OCI-LY1 (cell line): ENCODE measurements around the gene SLC9A9.

Experiments
- H2AFZ ChIP-seq: fragments of 200-600 bp; sonication (generic), shearing (Covaris generic); 2 replicates; pipeline ENCODE4 v1.6.0; 2014; ENCODE audit warnings: antibody characterized with exemption, mild to moderate bottlenecking, low read length
- H3F3A ChIP-seq: fragments of 200-600 bp; sonication (generic), shearing (Covaris generic); 2 replicates; pipeline ENCODE4 v1.6.0; 2014; ENCODE audit warnings: mild to moderate bottlenecking, antibody characterized with exemption, low read length, moderate library complexity; ENCODE audit not compliant: insufficient read depth
- H3K27ac ChIP-seq: fragments of 200-600 bp; sonication (generic); 2 replicates; pipeline ENCODE4 v1.5.1; 2014; ENCODE audit warnings: low read length, mixed run types, mild to moderate bottlenecking, low read depth; ENCODE audit not compliant: poor library complexity, severe bottlenecking
- H3K27me3 ChIP-seq: fragments of 200-600 bp; sonication (generic); 2 replicates; pipeline ENCODE4 v1.6.0; 2014; ENCODE audit warnings: antibody characterized with exemption, mild to moderate bottlenecking, low read length, moderate library complexity; ENCODE audit not compliant: insufficient read depth
- H3K36me3 ChIP-seq: fragments of 200-600 bp; sonication (generic); 2 replicates; pipeline ENCODE4 v1.6.1; 2014; ENCODE audit warnings: mild to moderate bottlenecking, antibody characterized with exemption, low read length, moderate library complexity, mixed read lengths; ENCODE audit not compliant: insufficient read depth
- H3K4me1 ChIP-seq: fragments of 200-600 bp; sonication (generic); 2 replicates; pipeline ENCODE4 v1.5.1; 2014; ENCODE audit warnings: mild to moderate bottlenecking, low read length, moderate library complexity; ENCODE audit not compliant: insufficient read depth, severe bottlenecking
- H3K4me2 ChIP-seq: fragments of 200-600 bp; sonication (generic), shearing (Covaris generic); 2 replicates; pipeline ENCODE4 v1.6.1; 2014; ENCODE audit warnings: low read length
- H3K4me3 ChIP-seq: fragments of 200-600 bp; sonication (generic); 2 replicates; pipeline ENCODE4 v1.5.1; 2014; ENCODE audit warnings: low read length, low read depth, mild to moderate bottlenecking, mixed read lengths; ENCODE audit not compliant: poor library complexity, severe bottlenecking
- H3K79me2 ChIP-seq: fragments of 200-600 bp; shearing (Covaris generic); 2 replicates; pipeline ENCODE4 v1.6.1; 2016; ENCODE audit warnings: mixed run types, low read length, mixed read lengths; ENCODE audit not compliant: insufficient read depth
- H3K9ac ChIP-seq: fragments of 200-600 bp; sonication (generic), shearing (Covaris generic); 2 replicates; pipeline ENCODE4 v1.6.1; 2014; ENCODE audit warnings: mild to moderate bottlenecking, low read length, mixed read lengths
- H3K9me2 ChIP-seq: fragments of 200-600 bp; sonication (generic), shearing (Covaris generic); 2 replicates; pipeline ENCODE4 v1.6.1; 2014; ENCODE audit warnings: low read depth, mild to moderate bottlenecking, low read length, mixed read lengths
- H3K9me3 ChIP-seq: fragments of 200-600 bp; shearing (Covaris generic); 2 replicates; pipeline ENCODE4 v1.6.1; 2014; ENCODE audit warnings: low read length, mixed read lengths
- H4K20me1 ChIP-seq: fragments of 200-600 bp; sonication (generic), shearing (Covaris generic); 2 replicates; pipeline ENCODE4 v1.6.0; 2016; ENCODE audit warnings: mild to moderate bottlenecking, low read length; ENCODE audit not compliant: insufficient read depth
- CTCF ChIP-seq: fragments of 200-600 bp; sonication (generic), shearing (Covaris generic); IDR thresholded peaks from 2 replicates; pipeline ENCODE4 v1.5.1; 2017; ENCODE audit warnings: mild to moderate bottlenecking, antibody characterized with exemption, low read length, moderate library complexity, mixed read lengths
- EZH2 ChIP-seq: fragments of 200-600 bp; sonication (generic), shearing (Covaris generic); IDR thresholded peaks from 2 replicates; pipeline ENCODE4 v1.8.0; 2017; ENCODE audit warnings: borderline replicate concordance, mixed run types, mild to moderate bottlenecking, antibody characterized with exemption, low read length, moderate library complexity, mixed read lengths

The SLC9A9 gene

GRCh38 chr3:143424874-143425273 lies 423.4 kb downstream of the SLC9A9 start:
- Histone ChIP-seq H2AFZ (no peak overlapping the region), H3K4me3 (no peak overlapping the region), H3K79me2 (no peaks in the 10 kb centered on the region), H3K27ac (no peak overlapping the region), H3K36me3 (no peaks in the 10 kb centered on the region), H4K20me1 (no peaks in the 10 kb centered on the region), H3K4me2 (no peak overlapping the region), H3K27me3 (no peaks in the 10 kb centered on the region), H3K9me2 (no peaks in the 10 kb centered on the region), H3K9me3 (no peaks in the 10 kb centered on the region), H3F3A (no peaks in the 10 kb centered on the region), H3K9ac (no peak overlapping the region), H3K4me1 (peaks cover 48% of the 10 kb centered on the region)
- no peak for TF ChIP-seq EZH2
- no peak for TF ChIP-seq CTCF

- no peak overlapping the region for H3K4me2 ChIP-seq
- H3K9ac ChIP-seq, result no peak overlapping the region
- no peaks in the 10 kb centered on the region for H3K27me3 ChIP-seq
- H4K20me1 ChIP-seq, result no peaks in the 10 kb centered on the region
- no peaks in the 10 kb centered on the region for H3K9me3 ChIP-seq
- no peak overlapping the region for H2AFZ ChIP-seq
- no peak overlapping the region for H3K27ac ChIP-seq
- no peaks in the 10 kb centered on the region for H3K9me2 ChIP-seq
- no peaks in the 10 kb centered on the region for H3F3A ChIP-seq
- H3K79me2 ChIP-seq, result no peaks in the 10 kb centered on the region
- no peaks in the 10 kb centered on the region for H3K36me3 ChIP-seq
- H3K4me3 ChIP-seq, result no peak overlapping the region
- peaks cover 15% of the 10 kb centered on the region for H3K4me1 ChIP-seq
- no peak for TF ChIP-seq CTCF
- no peak for TF ChIP-seq EZH2
Measured at GRCh38 chr3:143421556-143421955, 426.7 kb downstream of the SLC9A9 start.

GRCh38 chr3:143419611-143420010 lies 428.7 kb downstream of the SLC9A9 start:
- Histone ChIP-seq H3K4me3 (no peak overlapping the region), H3K9ac (no peak overlapping the region), H3K9me2 (no peaks in the 10 kb centered on the region), H4K20me1 (no peaks in the 10 kb centered on the region), H3K79me2 (no peaks in the 10 kb centered on the region), H3F3A (no peaks in the 10 kb centered on the region), H3K4me2 (no peak overlapping the region), H3K27ac (no peak overlapping the region), H3K4me1 (peaks cover 11% of the 10 kb centered on the region), H3K9me3 (no peaks in the 10 kb centered on the region), H2AFZ (no peak overlapping the region), H3K36me3 (no peaks in the 10 kb centered on the region; the same call in 1 of the 2 replicates), H3K27me3 (no peaks in the 10 kb centered on the region)
- TF ChIP-seq EZH2 (no peak), CTCF (no peak)
